SU-DHL-6 (cell line): ENCODE results near the gene ZCCHC3.

ENCODE experiments used
- H2AFZ ChIP-seq: fragments of 200-600 bp; sonication (generic); 2 replicates; pipeline ENCODE4 v1.6.1; 2014; ENCODE audit warnings: low read depth, mild to moderate bottlenecking, moderate library complexity, mixed read lengths, antibody characterized with exemption, low read length; ENCODE audit not compliant: severe bottlenecking
- H3F3A ChIP-seq: fragments of 200-600 bp; shearing (Covaris generic); 2 replicates; pipeline ENCODE4 v1.6.0; 2016; ENCODE audit warnings: antibody characterized with exemption, mild to moderate bottlenecking; ENCODE audit not compliant: insufficient read depth
- H3K27ac ChIP-seq: fragments of 200-600 bp; sonication (generic); 2 replicates; pipeline ENCODE4 v1.5.1; 2016; ENCODE audit warnings: low read depth, mild to moderate bottlenecking, low read length, moderate library complexity, mixed read lengths
- H3K27me3 ChIP-seq: fragments of 200-600 bp; sonication (generic), shearing (Covaris generic); 2 replicates; pipeline ENCODE4 v1.6.0; 2014; ENCODE audit warnings: mild to moderate bottlenecking, low read length
- H3K36me3 ChIP-seq: fragments of 200-600 bp; sonication (generic); 2 replicates; pipeline ENCODE4 v1.6.1; 2014; ENCODE audit warnings: mild to moderate bottlenecking, low read length, mixed read lengths
- H3K4me2 ChIP-seq: fragments of 300-600, 200-600 bp; shearing (Covaris generic), sonication (generic); 2 replicates; pipeline ENCODE4 v1.6.0; 2014; ENCODE audit warnings: low read length, low read depth, mild to moderate bottlenecking; ENCODE audit not compliant: poor library complexity, severe bottlenecking
- H3K4me3 ChIP-seq: fragments of 200-600 bp; sonication (generic); 2 replicates; pipeline ENCODE4 v1.5.1; 2014; ENCODE audit warnings: antibody characterized with exemption, low read length, mild to moderate bottlenecking, mixed read lengths; ENCODE audit not compliant: insufficient read depth, poor library complexity, severe bottlenecking
- H3K79me2 ChIP-seq: fragments of 200-600 bp; sonication (generic); 2 replicates; pipeline ENCODE4 v1.6.1; 2014; ENCODE audit warnings: mild to moderate bottlenecking, low read length, moderate library complexity; ENCODE audit not compliant: insufficient read depth
- H3K9ac ChIP-seq: fragments of 200-600 bp; sonication (generic); 2 replicates; pipeline ENCODE4 v1.7.0; 2014; ENCODE audit warnings: mild to moderate bottlenecking, low read length
- H3K9me2 ChIP-seq: fragments of 200-600 bp; sonication (generic); replicated peaks from 2 replicates; pipeline ENCODE4 v1.6.1; 2014; ENCODE audit warnings: low read length; ENCODE audit not compliant: insufficient read depth
- H3K9me3 ChIP-seq: fragments of 200-600 bp; sonication (generic); 2 replicates; pipeline ENCODE4 v1.6.1; 2014; ENCODE audit warnings: low read length, mixed read lengths; ENCODE audit not compliant: insufficient read depth
- H4K20me1 ChIP-seq: fragments of 200-600 bp; sonication (generic); 2 replicates; pipeline ENCODE4 v1.6.1; 2014; ENCODE audit warnings: low read depth, mild to moderate bottlenecking, antibody characterized with exemption, low read length, moderate library complexity, mixed read lengths
- CTCF ChIP-seq: fragments of 200-600 bp; sonication (generic); IDR thresholded peaks from one replicate; pipeline ENCODE4 v1.5.1; 2017; ENCODE audit warnings: antibody characterized with exemption, mild to moderate bottlenecking, low read length, moderate library complexity; ENCODE audit not compliant: insufficient read depth, poor library complexity, severe bottlenecking
- EZH2phosphoT487 ChIP-seq: fragments of 200-600 bp; sonication (generic), shearing (Covaris generic); conservative IDR thresholded peaks from 2 replicates; pipeline ENCODE4 v1.6.1; 2018; ENCODE audit warnings: mild to moderate bottlenecking, antibody characterized with exemption, low read length, moderate library complexity, mixed read lengths

Gene ZCCHC3

GRCh38 chr20:257419-257818, 40.0 kb upstream of the ZCCHC3 start, which contains the start of gene DEFB132:
DEFB132 (plus strand) TSS chr20:257724; CDS start chr20:257779, 55 bp downstream.
- Histone ChIP-seq H3K9me2 (no peaks in the 10 kb centered on the region), H3K4me3 (no peak within 1 kb of the TSS), H3K27me3 (no peaks in the 10 kb centered on the region), H3F3A (no peaks in the 10 kb centered on the region), H3K36me3 (no peaks in the 10 kb centered on the region), H3K9me3 (no peaks in the 10 kb centered on the region), H3K79me2 (no peaks in the 10 kb centered on the region), H3K27ac (no peak within 1 kb of the TSS), H2AFZ (no peak within 1 kb of the TSS), H3K9ac (no peak within 1 kb of the TSS), H3K4me2 (no peak within 1 kb of the TSS), H4K20me1 (no peaks in the 10 kb centered on the region; the same call in 1 of the 2 replicates)
- no peak for TF ChIP-seq EZH2phosphoT487
- TF ChIP-seq CTCF = no peak

GRCh38 chr20:258269-258858, 39.0 kb upstream of the ZCCHC3 start:
- H3K27ac ChIP-seq = no peak overlapping the region
- no peak overlapping the region for H3K4me2 ChIP-seq
- TF ChIP-seq CTCF = no peak
- no peak for TF ChIP-seq EZH2phosphoT487
- no peak overlapping the region for H2AFZ ChIP-seq
- H3K79me2 ChIP-seq = no peaks in the 10 kb centered on the region
- no peaks in the 10 kb centered on the region for H3K36me3 ChIP-seq
- H4K20me1 ChIP-seq = no peaks in the 10 kb centered on the region; the same call in 1 of the 2 replicates
- no peaks in the 10 kb centered on the region for H3K27me3 ChIP-seq
- H3F3A ChIP-seq = no peaks in the 10 kb centered on the region
- no peaks in the 10 kb centered on the region for H3K9me2 ChIP-seq
- H3K9me3 ChIP-seq = no peaks in the 10 kb centered on the region
- no peak overlapping the region for H3K4me3 ChIP-seq
- no peak overlapping the region for H3K9ac ChIP-seq

GRCh38 chr20:258963-259362, 38.4 kb upstream of the ZCCHC3 start:
- Histone ChIP-seq H3K4me2 (no peak overlapping the region), H3K9me2 (no peaks in the 10 kb centered on the region), H3K9me3 (no peaks in the 10 kb centered on the region), H3K27me3 (no peaks in the 10 kb centered on the region), H3F3A (no peaks in the 10 kb centered on the region), H3K27ac (no peak overlapping the region), H4K20me1 (no peaks in the 10 kb centered on the region; the same call in 1 of the 2 replicates), H3K36me3 (no peaks in the 10 kb centered on the region), H2AFZ (no peak overlapping the region), H3K9ac (no peak overlapping the region), H3K79me2 (no peaks in the 10 kb centered on the region), H3K4me3 (no peak overlapping the region)
- TF ChIP-seq CTCF (no peak), EZH2phosphoT487 (no peak)
